Endothelial cell of umbilical vein (primary cell): Measurements from ENCODE around the gene MMP25.

Source experiments
- EZH2 ChIP-seq: IDR thresholded peaks from 2 replicates; pipeline ENCODE4 v1.6.1; 2012; ENCODE audit warnings: borderline replicate concordance, low read depth, mild to moderate bottlenecking, moderate library complexity, low read length, inconsistent platforms; ENCODE audit not compliant: severe bottlenecking
- FOS ChIP-seq: IDR thresholded peaks from 2 replicates; pipeline ENCODE4 v1.6.1; 2011; ENCODE audit warnings: mild to moderate bottlenecking, low read length, moderate library complexity, borderline replicate concordance; ENCODE audit not compliant: insufficient read depth
- MAX ChIP-seq: IDR thresholded peaks from 2 replicates; pipeline ENCODE4 v1.6.1; 2011; ENCODE audit not compliant: insufficient read depth, insufficient read length
- MYC ChIP-seq: IDR thresholded peaks from one replicate; pipeline ENCODE4 v1.6.1; 2011; ENCODE audit warnings: mild to moderate bottlenecking, low read depth, low read length
- POLR2A ChIP-seq: IDR thresholded peaks from 2 replicates; pipeline ENCODE4 v1.6.1; 2012; ENCODE audit warnings: low read depth, mild to moderate bottlenecking, control low read depth, low read length
- POLR2AphosphoS5 ChIP-seq: IDR thresholded peaks from 2 replicates; pipeline ENCODE4 v1.6.1; 2012; ENCODE audit warnings: low read depth, mild to moderate bottlenecking, control low read depth, low read length, moderate library complexity; ENCODE audit not compliant: insufficient read depth
- TF ChIP-seq, protein P1 (sequence below), 2 donors: IDR thresholded peaks; 1 replicate in 1 of 2; 2 replicates in 1 of 2; pipeline ENCODE4 v1.5.1; 2011; ENCODE audit warnings: low read length in 2 of 2, mild to moderate bottlenecking in 2 of 2, moderate library complexity in 2 of 2, control low read depth in 1 of 2, inconsistent platforms in 1 of 2, low read depth in 1 of 2; ENCODE audit not compliant: insufficient read depth in 1 of 2; ENCODE audit errors: extremely low read depth in 1 of 2

DNA sequence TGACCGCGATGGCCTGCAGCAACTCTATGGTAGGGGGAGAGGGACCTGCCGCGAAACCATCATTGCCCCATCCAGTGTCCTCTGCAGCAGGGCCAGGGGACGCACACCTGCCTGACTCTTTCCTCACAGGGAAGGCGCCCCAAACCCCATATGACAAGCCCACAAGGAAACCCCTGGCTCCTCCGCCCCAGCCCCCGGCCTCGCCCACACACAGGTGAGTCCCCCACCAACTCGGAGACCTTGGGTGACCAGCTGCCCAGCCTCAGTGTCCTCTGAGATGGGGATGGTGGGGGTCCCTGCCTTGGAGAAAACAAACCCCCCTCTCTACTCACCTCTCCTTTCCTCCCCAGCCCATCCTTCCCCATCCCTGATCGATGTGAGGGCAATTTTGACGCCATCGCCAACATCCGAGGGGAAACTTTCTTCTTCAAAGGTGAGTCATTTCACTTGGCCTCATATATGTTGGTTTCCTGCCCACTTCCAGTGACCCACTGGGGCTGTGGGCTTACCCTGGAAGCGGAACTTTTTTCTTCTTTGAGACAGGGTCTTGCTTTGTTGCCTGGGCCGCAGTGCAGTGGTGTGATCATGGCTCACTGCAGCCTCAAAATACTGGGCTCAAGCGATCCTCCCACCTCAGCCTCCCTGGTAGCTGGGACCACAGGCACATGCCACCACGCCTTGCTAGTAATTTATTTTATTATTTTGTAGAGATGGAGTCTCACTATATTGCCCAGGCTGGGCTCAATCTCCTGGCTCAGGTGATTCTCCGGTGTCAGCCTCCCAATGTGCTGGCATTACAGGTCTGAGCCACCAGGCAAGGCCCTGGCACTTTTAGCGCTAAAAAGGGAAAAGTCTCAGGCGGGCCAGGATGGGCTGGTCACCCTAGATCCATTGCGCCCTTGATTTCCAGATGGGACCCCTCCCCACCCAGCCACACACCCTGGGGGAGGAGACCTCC, 11.1 kb downstream of the MMP25 start:
- TF ChIP-seq EZH2 (no peak), POLR2AphosphoS5 (no peak), MAX (no peak), POLR2A (no peak), MYC (no peak), FOS (no peak)
- TF ChIP-seq, protein P1, sequence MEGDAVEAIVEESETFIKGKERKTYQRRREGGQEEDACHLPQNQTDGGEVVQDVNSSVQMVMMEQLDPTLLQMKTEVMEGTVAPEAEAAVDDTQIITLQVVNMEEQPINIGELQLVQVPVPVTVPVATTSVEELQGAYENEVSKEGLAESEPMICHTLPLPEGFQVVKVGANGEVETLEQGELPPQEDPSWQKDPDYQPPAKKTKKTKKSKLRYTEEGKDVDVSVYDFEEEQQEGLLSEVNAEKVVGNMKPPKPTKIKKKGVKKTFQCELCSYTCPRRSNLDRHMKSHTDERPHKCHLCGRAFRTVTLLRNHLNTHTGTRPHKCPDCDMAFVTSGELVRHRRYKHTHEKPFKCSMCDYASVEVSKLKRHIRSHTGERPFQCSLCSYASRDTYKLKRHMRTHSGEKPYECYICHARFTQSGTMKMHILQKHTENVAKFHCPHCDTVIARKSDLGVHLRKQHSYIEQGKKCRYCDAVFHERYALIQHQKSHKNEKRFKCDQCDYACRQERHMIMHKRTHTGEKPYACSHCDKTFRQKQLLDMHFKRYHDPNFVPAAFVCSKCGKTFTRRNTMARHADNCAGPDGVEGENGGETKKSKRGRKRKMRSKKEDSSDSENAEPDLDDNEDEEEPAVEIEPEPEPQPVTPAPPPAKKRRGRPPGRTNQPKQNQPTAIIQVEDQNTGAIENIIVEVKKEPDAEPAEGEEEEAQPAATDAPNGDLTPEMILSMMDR (IDR thresholded peaks at IDR 0.05; ENCODE audit: extremely low read depth in 1 of 2, insufficient read depth in 1 of 2, low read depth in 1 of 2, low read length in 2 of 2) = no peak
